Naive thymus-derived CD8-positive, alpha-beta T cell (primary cell): ENCODE results near the gene TRAPPC2L. TPM values are rescaled to one million over a fixed set of nuclear protein-coding genes. Genes with fewer than 3 reads are reported as not detected.

ENCODE experiments used
- ATAC-seq, 2 donors: fragments of 150-1000 bp; cut with Tn5 transposase in 1 of 2; sonication (Bioruptor Pico), chemical (Tn5 transposase) in 1 of 2; 1 replicate in 1 of 2; 2 replicates in 1 of 2; pipeline ENCODE4 v1.10.0; 2021; ENCODE audit warnings: mild to moderate bottlenecking in 2 of 2, moderate library complexity in 2 of 2
- POLR2A ChIA-PET: fragments of 350-600 bp; sonication (Branson Sonifier 250); formaldehyde crosslinking; loops from one replicate; lab custom pipeline; 2021; ENCODE audit warnings: antibody characterized with exemption; lab: Charles Lee
- DNase-seq, 10 donors: peaks; one replicate each; pipeline versions ENCODE4 v3.0.0 to v3.0.0-alpha.2; 2020 to 2022
- H3K27ac Mint-ChIP-seq, 10 donors: one replicate each; pipeline ENCODE4 v1.8.0; 2020 to 2022; ENCODE audit warnings: mild to moderate bottlenecking in 10 of 10, mixed read lengths in 10 of 10, moderate library complexity in 4 of 10, inconsistent platforms in 1 of 10
- H3K27me3 Mint-ChIP-seq, 5 donors: one replicate each; pipeline ENCODE4 v1.8.0; 2021 to 2022; ENCODE audit warnings: mixed read lengths in 5 of 5
- H3K36me3 Mint-ChIP-seq, 3 donors: one replicate each; pipeline ENCODE4 v1.8.0; 2020 to 2022; ENCODE audit warnings: mixed read lengths in 3 of 3, mild to moderate bottlenecking in 2 of 3, inconsistent platforms in 1 of 3
- H3K4me1 Mint-ChIP-seq, 4 donors: one replicate each; pipeline ENCODE4 v1.8.0; 2021 to 2022; ENCODE audit warnings: mixed read lengths in 4 of 4
- H3K4me3 Mint-ChIP-seq, 10 donors: one replicate each; pipeline ENCODE4 v1.8.0; 2020 to 2022; ENCODE audit warnings: mild to moderate bottlenecking in 10 of 10, mixed read lengths in 10 of 10, moderate library complexity in 6 of 10, inconsistent platforms in 1 of 10
- H3K9me3 Mint-ChIP-seq, 9 donors: one replicate each; pipeline ENCODE4 v1.8.0; 2020 to 2022; ENCODE audit warnings: mixed read lengths in 9 of 9, mild to moderate bottlenecking in 3 of 9, inconsistent platforms in 1 of 9, moderate library complexity in 1 of 9
- polyA plus RNA-seq, 3 donors: library from polyadenylated mRNA; unstranded; fragments of 300-500 nt; fragmentation: Illumina TruSeq; gene quantifications; one replicate each; pipeline ENCODE4 v1.2.3, GENCODE V29; 2021
- total RNA-seq, 8 experiments: library from RNA in 2 of 8; stranded (reverse) in 2 of 8; gene quantifications; one replicate each; pipeline ENCODE4 v1.2.3 and lab custom pipeline; 2021 to 2026

The TRAPPC2L gene
- total and polyA plus RNA-seq, 5 experiments from 2014 or later, result 70.0 to 86.5 (median 81.8) TPM

- Mint-ChIP-seq H3K4me3 (no peak overlapping the region), H3K27ac (no peak overlapping the region), H3K36me3 (peaks cover 0 to 4% (median 2%) of the 10 kb centered on the region in 3 donors), H3K27me3 (no peaks in the 10 kb centered on the region), H3K9me3 (no peaks in the 10 kb centered on the region), H3K4me1 (peaks cover 0 to 1% (median 0%) of the 10 kb centered on the region in 4 donors)
- POLR2A ChIA-PET, result no interaction called here
- ATAC-seq, result no peak
- no peak for DNase-seq
These were observed 23.8 kb upstream of the TRAPPC2L start for GRCh38 chr16:88833086-88833485.

- H3K4me3 Mint-ChIP-seq, result no peak overlapping the region
- H3K27ac Mint-ChIP-seq, result no peak overlapping the region
- H3K4me1 Mint-ChIP-seq, result peaks cover 0 to 1% (median 0%) of the 10 kb centered on the region in 4 donors
- no peak for ATAC-seq
- peaks cover 0 to 4% (median 4%) of the 10 kb centered on the region in 3 donors for H3K36me3 Mint-ChIP-seq
- no peaks in the 10 kb centered on the region for H3K27me3 Mint-ChIP-seq
- POLR2A ChIA-PET, result no interaction called here
- DNase-seq, result no peak
- no peaks in the 10 kb centered on the region for H3K9me3 Mint-ChIP-seq
These were observed 22.3 kb upstream of the TRAPPC2L start for GRCh38 chr16:88834670-88835069.

- POLR2A ChIA-PET, result no interaction called here
- H3K36me3 Mint-ChIP-seq, result peaks cover 0 to 8% (median 8%) of the 10 kb centered on the region in 3 donors
- no peaks in the 10 kb centered on the region for H3K4me1 Mint-ChIP-seq
- H3K4me3 Mint-ChIP-seq, result no peak overlapping the region
- H3K9me3 Mint-ChIP-seq, result no peaks in the 10 kb centered on the region
- no peak overlapping the region for H3K27ac Mint-ChIP-seq
- no peaks in the 10 kb centered on the region for H3K27me3 Mint-ChIP-seq
- ATAC-seq (no peak), DNase-seq (no peak)
These were observed 21.5 kb upstream of the TRAPPC2L start for GRCh38 chr16:88835383-88835782.

- H3K27ac Mint-ChIP-seq, result no peak overlapping the region
- H3K4me3 Mint-ChIP-seq, result no peak overlapping the region
- no peaks in the 10 kb centered on the region for H3K4me1 Mint-ChIP-seq
- DNase-seq, result no peak
- no peaks in the 10 kb centered on the region for H3K9me3 Mint-ChIP-seq
- POLR2A ChIA-PET, result no interaction called here
- peaks cover 0 to 8% (median 8%) of the 10 kb centered on the region in 3 donors for H3K36me3 Mint-ChIP-seq
- H3K27me3 Mint-ChIP-seq, result no peaks in the 10 kb centered on the region
- no peak for ATAC-seq
These were observed 21.1 kb upstream of the TRAPPC2L start for GRCh38 chr16:88835818-88836217.

- POLR2A ChIA-PET, result interaction anchor here (0.7 kb wide), 1 partner anchor 10 kb away, joined by 3 read pairs; no protein-coding TSS in a partner anchor
- Mint-ChIP-seq H3K27me3 (no peaks in the 10 kb centered on the region), H3K9me3 (no peaks in the 10 kb centered on the region), H3K36me3 (peaks cover 0 to 8% (median 8%) of the 10 kb centered on the region in 3 donors), H3K27ac (no peak overlapping the region), H3K4me3 (no peak overlapping the region), H3K4me1 (no peaks in the 10 kb centered on the region)
- DNase-seq, result no peak
- no peak for ATAC-seq
These were observed 20.1 kb upstream of the TRAPPC2L start for GRCh38 chr16:88836791-88837190.

- Mint-ChIP-seq H3K27me3 (no peaks in the 10 kb centered on the region), H3K27ac (no peak overlapping the region), H3K9me3 (no peaks in the 10 kb centered on the region), H3K4me1 (no peaks in the 10 kb centered on the region), H3K4me3 (no peak overlapping the region), H3K36me3 (peaks cover 0 to 8% (median 8%) of the 10 kb centered on the region in 3 donors)
- DNase-seq (no peak), ATAC-seq (no peak)
- POLR2A ChIA-PET, result no interaction called here
These were observed 19.1 kb upstream of the TRAPPC2L start for GRCh38 chr16:88837806-88838205.

- POLR2A ChIA-PET, result interaction anchor here (1.0 kb wide), 1 partner anchor 27 kb away, joined by 4 read pairs; the partner anchor contains the start of gene APRT
- no peak for ATAC-seq
- H3K27ac Mint-ChIP-seq, result no peak overlapping the region
These were observed 18.4 kb upstream of the TRAPPC2L start for GRCh38 chr16:88838566-88838965.

GRCh38 chr16:88839026-88839529, 17.8 kb upstream of the TRAPPC2L start:
- no peaks in the 10 kb centered on the region for H3K9me3 Mint-ChIP-seq
- POLR2A ChIA-PET, result interaction anchor here (1.0 kb wide), 1 partner anchor 27 kb away, joined by 4 read pairs; the partner anchor contains the start of gene APRT
- no peak for ATAC-seq
- no peak for DNase-seq
- peaks cover 0 to 11% (median 8%) of the 10 kb centered on the region in 3 donors for H3K36me3 Mint-ChIP-seq
- H3K4me3 Mint-ChIP-seq, result no peak overlapping the region
- no peaks in the 10 kb centered on the region for H3K27me3 Mint-ChIP-seq
- no peaks in the 10 kb centered on the region for H3K4me1 Mint-ChIP-seq
- H3K27ac Mint-ChIP-seq, result no peak overlapping the region

More at GRCh38 chr16:88838566-88838965, 18.4 kb upstream of the TRAPPC2L start:
- Mint-ChIP-seq H3K4me1 (no peaks in the 10 kb centered on the region), H3K4me3 (no peak overlapping the region), H3K27me3 (no peaks in the 10 kb centered on the region), H3K9me3 (no peaks in the 10 kb centered on the region), H3K36me3 (peaks cover 0 to 8% (median 8%) of the 10 kb centered on the region in 3 donors)
- no peak for DNase-seq

- Mint-ChIP-seq H3K27ac (no peak overlapping the region), H3K4me1 (no peaks in the 10 kb centered on the region), H3K36me3 (peaks cover 0 to 11% (median 7%) of the 10 kb centered on the region in 3 donors), H3K9me3 (no peaks in the 10 kb centered on the region), H3K27me3 (no peaks in the 10 kb centered on the region), H3K4me3 (no peak overlapping the region)
- no peak for DNase-seq
- POLR2A ChIA-PET, result interaction anchor here (1.0 kb wide), 1 partner anchor 28 kb away, joined by 4 read pairs; the partner anchor contains the start of gene APRT
- ATAC-seq, result no peak
These were observed 17.0 kb upstream of the TRAPPC2L start for GRCh38 chr16:88839745-88840599.

GRCh38 chr16:88840600-88841215, 16.2 kb upstream of the TRAPPC2L start:
- Mint-ChIP-seq H3K27ac (no peak overlapping the region), H3K36me3 (peaks cover 0 to 8% (median 4%) of the 10 kb centered on the region in 3 donors), H3K4me3 (no peak overlapping the region), H3K4me1 (no peaks in the 10 kb centered on the region), H3K27me3 (no peaks in the 10 kb centered on the region), H3K9me3 (no peaks in the 10 kb centered on the region)
- ATAC-seq (no peak), DNase-seq (no peak)
- POLR2A ChIA-PET, result no interaction called here

- POLR2A ChIA-PET, result no interaction called here
- Mint-ChIP-seq H3K27me3 (no peaks in the 10 kb centered on the region), H3K27ac (peak overlapping the region in 2 of 10 donors; percentile 31 to 62), H3K36me3 (peaks cover 0 to 8% (median 4%) of the 10 kb centered on the region in 3 donors), H3K9me3 (no peaks in the 10 kb centered on the region), H3K4me3 (no peak overlapping the region), H3K4me1 (peaks cover 0 to 2% (median 0%) of the 10 kb centered on the region in 4 donors)
- DNase-seq, result no peak
- no peak for ATAC-seq
These were observed 15.2 kb upstream of the TRAPPC2L start for GRCh38 chr16:88841521-88842307.

- Mint-ChIP-seq H3K9me3 (no peaks in the 10 kb centered on the region), H3K4me1 (peaks cover 0 to 2% (median 0%) of the 10 kb centered on the region in 4 donors), H3K27ac (peak overlapping the region in 2 of 10 donors; percentile 31 to 62), H3K27me3 (no peaks in the 10 kb centered on the region), H3K36me3 (peaks cover 0 to 8% (median 4%) of the 10 kb centered on the region in 3 donors), H3K4me3 (no peak overlapping the region)
- ATAC-seq (no peak), DNase-seq (no peak)
- POLR2A ChIA-PET, result no interaction called here
These were observed 14.6 kb upstream of the TRAPPC2L start for GRCh38 chr16:88842308-88842756.
